ENCODE measurements around the gene ITFG1. TPM values are rescaled to one million over a fixed set of nuclear protein-coding genes. Genes with fewer than 3 reads are reported as not detected.
A peak's percentile ranks its signal among the peaks of the same experiment; 100 is the strongest.
"Not testable (repeated sequence)": the region's sequence is repeated elsewhere in the genome, so short reads cannot be mapped to it uniquely, and the experiment has no call there.

Gene ITFG1
- total RNA-seq, 1 donor, result 15.3 TPM

GRCh38 chr16:47175152-47175551, 285.7 kb downstream of the ITFG1 start:
- DNase-seq (ENCODE audit: low read depth in 2 of 3, low spot score in 2 of 3), result no peak

GRCh38 chr16:47162670-47163420, 298.0 kb downstream of the ITFG1 start:
- DNase-seq (ENCODE audit: low read depth in 2 of 3, low spot score in 2 of 3), result no peak

GRCh38 chr16:47161464-47161863, 299.4 kb downstream of the ITFG1 start:
- no peak for DNase-seq (ENCODE audit: low read depth in 2 of 3, low spot score in 2 of 3)

GRCh38 chr16:47160422-47160821, 300.4 kb downstream of the ITFG1 start:
- no peak for DNase-seq (ENCODE audit: low read depth in 2 of 3, low spot score in 2 of 3)

- no peak for DNase-seq (ENCODE audit: low read depth in 2 of 3, low spot score in 2 of 3)
Observed at GRCh38 chr16:47158992-47159391, 301.9 kb downstream of the ITFG1 start.

GRCh38 chr16:47156680-47157215, 304.1 kb downstream of the ITFG1 start:
- no peak for DNase-seq (ENCODE audit: low read depth in 2 of 3, low spot score in 2 of 3)

- not testable (repeated sequence) for DNase-seq (ENCODE audit: low read depth in 2 of 3, low spot score in 2 of 3)
Observed at GRCh38 chr16:47152501-47152900, 308.4 kb downstream of the ITFG1 start.

GRCh38 chr16:47150067-47150466, 310.8 kb downstream of the ITFG1 start:
- DNase-seq (ENCODE audit: low read depth in 2 of 3, low spot score in 2 of 3), result no peak

- no peak for DNase-seq (ENCODE audit: low read depth in 2 of 3, low spot score in 2 of 3)
Observed at GRCh38 chr16:47144559-47144877, 316.3 kb downstream of the ITFG1 start.

GRCh38 chr16:47143677-47144558, 316.9 kb downstream of the ITFG1 start, which contains the start of gene NETO2:
Gene NETO2, minus strand, starts transcription at chr16:47143945. Its CDS starts 333 bp downstream, at chr16:47143612.
- DNase-seq (ENCODE audit: low read depth in 2 of 3, low spot score in 2 of 3), result peak; percentile 46 to 53 (median 52)

GRCh38 chr16:47142821-47143676, 317.8 kb downstream of the ITFG1 start:
- DNase-seq (ENCODE audit: low read depth in 2 of 3, low spot score in 2 of 3), result peak; percentile 41 to 62 (median 50)

GRCh38 chr16:47142486-47142820, 318.4 kb downstream of the ITFG1 start:
- DNase-seq (ENCODE audit: low read depth in 2 of 3, low spot score in 2 of 3), result peak in 2 of 3 donors; percentile 30 to 49

- peak; percentile 56 to 87 (median 70) for DNase-seq (ENCODE audit: low read depth in 2 of 3, low spot score in 2 of 3)
Observed at GRCh38 chr16:47141773-47142485, 318.9 kb downstream of the ITFG1 start.

GRCh38 chr16:47140686-47141085, 320.2 kb downstream of the ITFG1 start:
- DNase-seq (ENCODE audit: low read depth in 2 of 3, low spot score in 2 of 3), result no peak

GRCh38 chr16:47139561-47140185, 321.2 kb downstream of the ITFG1 start:
- DNase-seq (ENCODE audit: low read depth in 2 of 3, low spot score in 2 of 3), result no peak

- not testable (repeated sequence) for DNase-seq (ENCODE audit: low read depth in 2 of 3, low spot score in 2 of 3)
Observed at GRCh38 chr16:47137925-47138324, 322.9 kb downstream of the ITFG1 start.

GRCh38 chr16:47136099-47136842, 324.6 kb downstream of the ITFG1 start:
- DNase-seq (ENCODE audit: low read depth in 2 of 3, low spot score in 2 of 3), result peak in 2 of 3 donors; percentile 23 to 29

GRCh38 chr16:47134550-47134949, 326.3 kb downstream of the ITFG1 start:
- no peak for DNase-seq (ENCODE audit: low read depth in 2 of 3, low spot score in 2 of 3)

GRCh38 chr16:47132308-47132707, 328.6 kb downstream of the ITFG1 start:
- peak in 1 of 3 donors; percentile 36 for DNase-seq (ENCODE audit: low read depth in 2 of 3, low spot score in 2 of 3)
